Measurements from ENCODE around the gene C4orf17. TPM values are rescaled to one million over a fixed set of nuclear protein-coding genes. Genes with fewer than 3 reads are reported as not detected.

The C4orf17 gene
- total RNA-seq, 1 donor from 2014 or later, result not detected

Other genes with a start within 250 kb of the C4orf17 start
- gene ADH1A, start 220.0 kb upstream of the C4orf17 start, total RNA-seq, result 0.36 TPM
- gene ADH1B, start 189.6 kb upstream of the C4orf17 start, total RNA-seq, result 91.9 TPM
- gene ADH1C, start 158.3 kb upstream of the C4orf17 start, total RNA-seq, result 2.6 TPM
- gene ADH7, start 75.7 kb upstream of the C4orf17 start, total RNA-seq, result not detected
- 4.2 TPM for gene TRMT10A, start 53.0 kb downstream of the C4orf17 start, total RNA-seq
- gene MTTP, start 63.8 kb downstream of the C4orf17 start, total RNA-seq, result 3.7 TPM
- 1.2 TPM for gene C4orf54, start 146.8 kb downstream of the C4orf17 start, total RNA-seq